IgD-negative memory B cell (primary cell): ENCODE results near the gene MAFG. TPM values are rescaled to one million over a fixed set of nuclear protein-coding genes. Genes with fewer than 3 reads are reported as not detected.

Experiments used
- H3K27ac Mint-ChIP-seq, 3 donors: one replicate each; pipeline ENCODE4 v1.8.0; 2020 to 2022; ENCODE audit warnings: mild to moderate bottlenecking in 3 of 3, mixed read lengths in 3 of 3, moderate library complexity in 1 of 3
- H3K27me3 Mint-ChIP-seq: one replicate; pipeline ENCODE4 v1.8.0; 2021; ENCODE audit warnings: mixed read lengths
- H3K36me3 Mint-ChIP-seq: one replicate; pipeline ENCODE4 v1.8.0; 2020; ENCODE audit warnings: mild to moderate bottlenecking, mixed read lengths
- H3K4me1 Mint-ChIP-seq, 3 donors: one replicate each; pipeline ENCODE4 v1.8.0; 2020 to 2022; ENCODE audit warnings: mixed read lengths in 3 of 3, mild to moderate bottlenecking in 1 of 3
- H3K4me3 Mint-ChIP-seq, 4 donors: one replicate each; pipeline ENCODE4 v1.8.0; 2020 to 2022; ENCODE audit warnings: mild to moderate bottlenecking in 4 of 4, mixed read lengths in 4 of 4, moderate library complexity in 3 of 4
- H3K9me3 Mint-ChIP-seq, 3 donors: one replicate each; pipeline ENCODE4 v1.8.0; 2020 to 2021; ENCODE audit warnings: mixed read lengths in 3 of 3, mild to moderate bottlenecking in 1 of 3
- polyA plus RNA-seq: library from polyadenylated mRNA; unstranded; fragments of 300-500 nt; fragmentation: Illumina TruSeq; gene quantifications from one replicate; pipeline ENCODE4 v1.2.3, GENCODE V29; 2021

The MAFG gene
- polyA plus RNA-seq, 1 donor from 2014 or later: 1.6 TPM

- peaks cover 4% of the 10 kb centered on the region for H3K27me3 Mint-ChIP-seq
- no peak overlapping the region for H3K27ac Mint-ChIP-seq
- H3K4me1 Mint-ChIP-seq: peaks cover 0 to 3% (median 1%) of the 10 kb centered on the region in 3 donors
Observed at GRCh38 chr17:81895400-81895799, 32.1 kb downstream of the MAFG start.

GRCh38 chr17:81891303-81891552 lies 36.3 kb downstream of the MAFG start:
- Mint-ChIP-seq H3K36me3 (peaks cover 4% of the 10 kb centered on the region), H3K4me3 (peak overlapping the region; percentile 82 to 96 (median 92)), H3K27ac (peak overlapping the region; percentile 82 to 98 (median 89)), H3K4me1 (peaks cover 0 to 10% (median 7%) of the 10 kb centered on the region in 3 donors), H3K27me3 (no peaks in the 10 kb centered on the region), H3K9me3 (no peaks in the 10 kb centered on the region)

More at GRCh38 chr17:81895400-81895799, 32.1 kb downstream of the MAFG start:
- Mint-ChIP-seq H3K4me3 (no peak overlapping the region), H3K36me3 (peaks cover 8% of the 10 kb centered on the region), H3K9me3 (no peaks in the 10 kb centered on the region)

- H3K36me3 Mint-ChIP-seq: peaks cover 4% of the 10 kb centered on the region
- H3K9me3 Mint-ChIP-seq: no peaks in the 10 kb centered on the region
- peak overlapping the region; percentile 57 to 93 (median 82) for H3K27ac Mint-ChIP-seq
- H3K4me1 Mint-ChIP-seq: peaks cover 0 to 10% (median 7%) of the 10 kb centered on the region in 3 donors
- peak overlapping the region; percentile 82 to 90 (median 87) for H3K4me3 Mint-ChIP-seq
- H3K27me3 Mint-ChIP-seq: no peaks in the 10 kb centered on the region
Observed at GRCh38 chr17:81890447-81891302, 36.9 kb downstream of the MAFG start.

GRCh38 chr17:81889602-81890001 lies 37.9 kb downstream of the MAFG start:
- Mint-ChIP-seq H3K36me3 (peaks cover 4% of the 10 kb centered on the region), H3K4me3 (peak overlapping the region in 2 of 4 donors; percentile 63 to 85), H3K27ac (peak overlapping the region in 1 of 3 donors; percentile 82), H3K9me3 (no peaks in the 10 kb centered on the region), H3K27me3 (no peaks in the 10 kb centered on the region), H3K4me1 (peaks cover 0 to 12% (median 7%) of the 10 kb centered on the region in 3 donors)

GRCh38 chr17:81888988-81889595 lies 38.4 kb downstream of the MAFG start:
- Mint-ChIP-seq H3K27ac (peak overlapping the region in 1 of 3 donors; percentile 82), H3K4me1 (peaks cover 0 to 12% (median 7%) of the 10 kb centered on the region in 3 donors)

GRCh38 chr17:81888105-81888987 lies 39.2 kb downstream of the MAFG start:
- peaks cover 4% of the 10 kb centered on the region for H3K36me3 Mint-ChIP-seq
- H3K4me3 Mint-ChIP-seq: peak overlapping the region in 2 of 4 donors; percentile 60 to 63
- H3K27me3 Mint-ChIP-seq: no peaks in the 10 kb centered on the region
- no peaks in the 10 kb centered on the region for H3K9me3 Mint-ChIP-seq
- peak overlapping the region in 2 of 3 donors; percentile 39 to 82 for H3K27ac Mint-ChIP-seq
- peaks cover 0 to 10% (median 6%) of the 10 kb centered on the region in 3 donors for H3K4me1 Mint-ChIP-seq

More at GRCh38 chr17:81888988-81889595, 38.4 kb downstream of the MAFG start:
- Mint-ChIP-seq H3K36me3 (peaks cover 4% of the 10 kb centered on the region), H3K9me3 (no peaks in the 10 kb centered on the region), H3K4me3 (peak overlapping the region in 2 of 4 donors; percentile 60 to 63), H3K27me3 (no peaks in the 10 kb centered on the region)

GRCh38 chr17:81885869-81886548 lies 41.5 kb downstream of the MAFG start:
- Mint-ChIP-seq H3K4me1 (peaks cover 0 to 9% (median 6%) of the 10 kb centered on the region in 3 donors), H3K36me3 (peaks cover 2% of the 10 kb centered on the region), H3K27me3 (no peaks in the 10 kb centered on the region), H3K4me3 (peak overlapping the region in 2 of 4 donors; percentile 38 to 79), H3K9me3 (no peaks in the 10 kb centered on the region), H3K27ac (peak overlapping the region in 2 of 3 donors; percentile 59 to 61)

- Mint-ChIP-seq H3K36me3 (peaks cover 2% of the 10 kb centered on the region), H3K4me1 (peaks cover 0 to 9% (median 6%) of the 10 kb centered on the region in 3 donors), H3K27ac (peak overlapping the region in 2 of 3 donors; percentile 59 to 61), H3K9me3 (no peaks in the 10 kb centered on the region), H3K27me3 (no peaks in the 10 kb centered on the region), H3K4me3 (peak overlapping the region in 1 of 4 donors; percentile 79)
Observed at GRCh38 chr17:81885454-81885853, 42.1 kb downstream of the MAFG start.

GRCh38 chr17:81884968-81885367 lies 42.6 kb downstream of the MAFG start:
- Mint-ChIP-seq H3K4me3 (peak overlapping the region in 1 of 4 donors; percentile 79), H3K27ac (peak overlapping the region in 1 of 3 donors; percentile 61), H3K4me1 (peaks cover 0 to 7% (median 6%) of the 10 kb centered on the region in 3 donors)

GRCh38 chr17:81884520-81884919 lies 43.0 kb downstream of the MAFG start:
- Mint-ChIP-seq H3K4me3 (no peak overlapping the region), H3K36me3 (peaks cover 5% of the 10 kb centered on the region), H3K27ac (no peak overlapping the region), H3K27me3 (no peaks in the 10 kb centered on the region), H3K9me3 (no peaks in the 10 kb centered on the region), H3K4me1 (peaks cover 0 to 7% (median 6%) of the 10 kb centered on the region in 3 donors)

More at GRCh38 chr17:81884968-81885367, 42.6 kb downstream of the MAFG start:
- Mint-ChIP-seq H3K36me3 (peaks cover 2% of the 10 kb centered on the region), H3K9me3 (no peaks in the 10 kb centered on the region), H3K27me3 (no peaks in the 10 kb centered on the region)

GRCh38 chr17:81879121-81879520 lies 48.4 kb downstream of the MAFG start:
- no peak overlapping the region for H3K4me3 Mint-ChIP-seq
- no peaks in the 10 kb centered on the region for H3K9me3 Mint-ChIP-seq
- H3K27ac Mint-ChIP-seq: peak overlapping the region in 1 of 3 donors; percentile 43
- no peaks in the 10 kb centered on the region for H3K27me3 Mint-ChIP-seq
- H3K4me1 Mint-ChIP-seq: peaks cover 0 to 2% (median 0%) of the 10 kb centered on the region in 3 donors
- H3K36me3 Mint-ChIP-seq: peaks cover 8% of the 10 kb centered on the region

- Mint-ChIP-seq H3K27ac (peak overlapping the region in 1 of 3 donors; percentile 45), H3K9me3 (no peaks in the 10 kb centered on the region), H3K27me3 (no peaks in the 10 kb centered on the region), H3K36me3 (peaks cover 8% of the 10 kb centered on the region), H3K4me3 (peak overlapping the region in 1 of 4 donors; percentile 82), H3K4me1 (peaks cover 0 to 7% (median 0%) of the 10 kb centered on the region in 3 donors)
Observed at GRCh38 chr17:81878294-81878693, 49.2 kb downstream of the MAFG start.

- H3K4me1 Mint-ChIP-seq: peaks cover 0 to 11% (median 4%) of the 10 kb centered on the region in 3 donors
- no peaks in the 10 kb centered on the region for H3K9me3 Mint-ChIP-seq
- no peaks in the 10 kb centered on the region for H3K27me3 Mint-ChIP-seq
- H3K36me3 Mint-ChIP-seq: peaks cover 8% of the 10 kb centered on the region
- H3K27ac Mint-ChIP-seq: peak overlapping the region in 2 of 3 donors; percentile 35 to 92
- peak overlapping the region in 1 of 4 donors; percentile 82 for H3K4me3 Mint-ChIP-seq
Observed at GRCh38 chr17:81877569-81877968, 50.0 kb downstream of the MAFG start.
